GM19328 (cell line): ENCODE measurements around the gene HTR1E.
"Not testable (repeated sequence)": the region's sequence is repeated elsewhere in the genome, so short reads cannot be mapped to it uniquely, and the experiment has no call there.

Experiments used
- ATAC-seq: cut with Tn5 transposase; IDR thresholded peaks from one replicate; pipeline ENCODE4 v1.9.1; 2021; ENCODE audit warnings: mild to moderate bottlenecking, moderate library complexity; ENCODE audit not compliant: unreplicated experiment

Gene HTR1E, protein sequence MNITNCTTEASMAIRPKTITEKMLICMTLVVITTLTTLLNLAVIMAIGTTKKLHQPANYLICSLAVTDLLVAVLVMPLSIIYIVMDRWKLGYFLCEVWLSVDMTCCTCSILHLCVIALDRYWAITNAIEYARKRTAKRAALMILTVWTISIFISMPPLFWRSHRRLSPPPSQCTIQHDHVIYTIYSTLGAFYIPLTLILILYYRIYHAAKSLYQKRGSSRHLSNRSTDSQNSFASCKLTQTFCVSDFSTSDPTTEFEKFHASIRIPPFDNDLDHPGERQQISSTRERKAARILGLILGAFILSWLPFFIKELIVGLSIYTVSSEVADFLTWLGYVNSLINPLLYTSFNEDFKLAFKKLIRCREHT

DNA sequence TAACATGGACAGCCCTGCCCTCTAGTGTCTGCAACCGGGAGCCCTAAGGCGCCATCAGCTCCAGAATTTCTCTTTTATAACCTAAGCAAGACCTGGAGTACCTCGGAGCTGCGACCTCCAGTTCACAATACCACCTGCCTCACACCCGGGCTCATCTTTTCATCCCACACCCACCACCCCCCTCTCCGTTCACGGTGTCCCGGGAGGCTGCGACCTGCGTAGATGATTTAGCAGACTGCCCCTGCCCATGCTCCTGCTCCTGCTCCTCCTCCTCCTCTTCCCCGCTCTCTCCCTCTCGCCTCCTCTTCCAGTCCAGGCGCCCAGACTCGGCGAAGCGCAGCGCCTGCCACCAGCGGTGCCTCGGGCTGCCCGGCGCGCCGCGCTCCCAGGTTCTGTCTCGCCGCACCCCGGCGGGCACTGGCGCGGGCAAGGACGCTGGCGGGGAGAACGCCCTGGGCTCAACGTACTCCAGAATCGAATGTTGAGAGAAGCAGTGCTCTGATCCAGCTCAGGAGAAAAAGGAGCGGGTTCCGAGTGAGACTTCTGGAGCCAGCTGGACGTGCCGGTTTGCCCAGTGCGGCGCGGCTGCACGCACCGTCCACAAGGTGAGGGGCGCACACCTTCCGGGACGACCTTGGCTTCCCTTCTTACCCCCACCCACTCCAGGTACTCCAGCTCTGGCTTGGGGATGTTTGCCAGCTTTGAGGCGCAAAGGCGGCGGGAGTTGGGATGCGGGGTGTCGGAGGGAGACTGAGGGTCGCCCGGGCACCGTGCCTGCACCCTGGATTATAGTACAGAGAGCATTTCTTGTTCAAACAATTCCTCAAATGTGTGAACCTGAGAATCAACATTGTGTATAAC lies at the start of gene HTR1E:
HTR1E (plus strand) TSS at position 310 of the 861 bp plus-strand sequence. CDS start 77,807 bp downstream, outside the sequence.
- no peak for ATAC-seq

DNA sequence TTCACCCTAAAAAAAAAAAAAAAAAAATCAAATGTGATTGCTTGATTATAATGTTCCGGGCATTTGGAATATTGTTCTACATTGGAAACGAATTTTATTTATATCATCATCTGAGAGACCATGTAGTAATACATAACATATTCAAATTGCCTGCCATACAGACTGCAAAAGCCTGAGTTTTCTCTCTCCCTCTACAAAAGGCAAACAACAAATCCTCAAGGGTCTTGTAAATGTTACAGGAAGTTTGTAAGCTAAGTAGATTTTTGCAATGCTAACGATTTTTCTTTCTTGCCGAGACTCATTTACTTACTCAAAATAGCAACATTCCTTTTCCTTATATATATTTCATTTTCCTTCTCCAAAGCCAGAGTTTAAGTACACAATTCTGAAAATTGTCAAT lies 49.0 kb upstream of the HTR1E start:
- no peak for ATAC-seq

DNA sequence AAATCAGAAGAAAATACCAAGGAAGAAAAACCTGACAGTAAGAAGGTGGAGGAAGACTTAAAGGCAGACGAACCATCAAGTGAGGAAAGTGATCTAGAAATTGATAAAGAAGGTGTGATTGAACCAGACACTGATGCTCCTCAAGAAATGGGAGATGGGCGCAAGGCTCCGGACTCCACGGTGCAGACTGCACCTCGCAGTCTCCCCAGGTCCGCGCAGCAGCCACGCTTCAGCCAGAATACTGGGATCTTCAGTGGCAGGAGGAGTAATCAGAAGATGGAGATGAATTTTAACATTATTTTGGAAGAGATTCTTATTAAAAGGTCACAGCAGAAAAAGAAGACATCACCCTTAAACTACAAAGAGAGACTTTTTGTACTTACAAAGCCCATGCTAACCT lies 40.1 kb upstream of the HTR1E start:
- not testable (repeated sequence) for ATAC-seq

DNA sequence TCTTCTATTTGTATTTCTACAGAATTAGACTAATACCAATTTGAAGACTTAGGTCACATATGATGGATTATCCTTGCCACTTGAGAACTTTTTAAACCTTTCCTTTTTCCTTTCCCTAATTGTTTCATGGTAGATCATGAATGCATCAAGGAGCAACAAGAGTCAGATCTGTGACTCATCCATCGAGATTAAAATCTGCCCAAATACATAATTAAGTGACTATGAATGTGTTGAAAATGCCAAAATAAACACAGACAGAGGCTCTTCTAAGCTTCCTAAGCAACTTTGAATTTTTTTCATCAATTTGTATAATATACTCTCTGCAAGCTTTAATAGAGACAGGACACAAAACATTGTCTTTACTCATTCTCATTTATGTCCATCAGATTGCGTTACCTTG lies 23.5 kb upstream of the HTR1E start:
- no peak for ATAC-seq

DNA sequence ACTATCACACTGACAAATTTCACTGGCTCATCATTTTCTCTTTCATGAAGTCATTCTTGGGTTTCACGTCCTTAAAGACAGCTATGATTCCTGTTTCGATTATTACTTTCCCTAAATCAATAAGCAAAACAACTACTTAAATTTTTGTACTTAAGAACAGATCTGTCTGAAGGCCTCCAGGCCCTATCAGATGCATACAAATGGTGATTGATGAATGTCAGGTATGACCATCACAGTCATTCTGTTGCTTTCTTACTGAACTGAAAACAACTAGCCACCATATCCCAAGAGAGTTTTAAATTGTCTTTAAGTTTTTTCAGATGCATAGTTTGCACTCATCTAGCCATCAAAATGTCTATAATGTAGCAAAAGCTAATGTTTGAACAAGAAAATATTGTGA lies 20.9 kb upstream of the HTR1E start:
- ATAC-seq = no peak

DNA sequence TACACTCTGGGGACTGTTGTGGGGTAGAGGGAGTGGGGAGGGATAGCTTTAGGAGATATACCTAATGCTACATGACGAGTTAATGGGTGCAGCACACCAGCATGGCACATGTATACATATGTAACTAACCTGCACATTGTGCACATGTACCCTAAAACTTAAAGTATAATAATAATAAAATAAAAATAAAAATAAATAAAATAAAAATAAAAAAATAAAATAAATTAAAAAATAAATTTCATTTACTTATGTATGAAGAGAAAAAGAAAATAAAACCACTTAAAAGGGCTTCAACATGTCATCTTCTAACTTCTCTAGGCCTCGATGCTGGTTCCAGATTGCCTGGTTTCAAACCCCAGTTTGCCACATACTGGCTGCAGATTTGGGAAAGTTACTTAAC lies 10.2 kb upstream of the HTR1E start:
- ATAC-seq = not testable (repeated sequence)

DNA sequence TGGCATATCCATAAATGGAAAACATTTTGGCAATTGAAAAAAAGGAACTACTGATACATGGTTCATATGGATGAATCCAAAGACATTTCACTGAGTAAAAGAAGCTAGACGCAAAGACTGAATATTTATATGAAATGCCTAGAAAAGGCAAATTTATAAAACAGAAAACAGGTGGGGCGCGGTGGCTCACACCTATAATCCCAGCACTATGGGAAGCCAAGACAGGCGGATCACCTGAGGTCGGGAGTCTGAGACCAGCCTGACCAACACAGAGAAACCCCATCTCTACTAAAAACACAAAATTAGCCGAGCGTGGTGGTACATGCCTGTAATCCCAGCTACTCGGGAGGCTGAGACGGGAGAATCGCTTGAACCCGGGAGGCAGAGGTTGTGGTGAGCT lies 9.5 kb upstream of the HTR1E start:
- not testable (repeated sequence) for ATAC-seq

DNA sequence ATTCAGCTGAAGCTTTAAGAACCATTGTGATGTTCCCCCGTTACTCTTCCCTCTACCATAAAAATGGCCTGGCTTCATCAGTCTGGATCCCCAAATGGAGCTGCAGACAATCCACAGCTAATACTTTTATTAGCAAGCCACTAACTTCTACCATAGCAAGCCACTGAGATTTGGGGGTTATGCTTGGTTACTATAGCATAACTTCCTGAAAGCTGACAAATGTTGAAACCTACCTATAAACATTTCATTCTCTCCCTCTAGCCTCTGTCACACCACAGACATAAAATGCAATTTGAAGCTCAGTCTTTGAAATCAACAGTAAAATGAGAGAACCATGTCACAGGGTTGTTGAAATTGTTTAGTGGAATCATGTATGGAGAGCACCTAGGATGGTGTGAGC lies 3.0 kb upstream of the HTR1E start:
- no peak for ATAC-seq

DNA sequence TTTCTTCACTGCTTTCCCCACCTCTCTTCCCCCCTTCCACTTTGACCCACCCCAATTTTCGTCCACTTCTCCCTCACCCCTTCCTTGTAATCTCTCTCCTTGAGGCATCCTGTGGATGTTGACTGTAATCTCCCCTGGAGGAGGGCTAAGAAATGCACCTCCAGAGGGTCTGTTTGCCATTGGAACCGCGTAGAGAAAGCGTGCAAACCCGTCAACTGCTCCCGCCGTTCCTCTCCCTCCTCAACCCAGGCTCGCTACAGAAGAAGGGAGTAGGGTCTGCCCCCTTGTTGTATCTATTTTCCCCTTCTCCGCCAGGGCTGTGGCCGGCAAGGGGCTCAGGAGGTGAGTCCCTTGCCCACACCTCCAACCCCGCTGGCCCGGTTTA lies 502 bp upstream of the HTR1E start:
- no peak for ATAC-seq

DNA sequence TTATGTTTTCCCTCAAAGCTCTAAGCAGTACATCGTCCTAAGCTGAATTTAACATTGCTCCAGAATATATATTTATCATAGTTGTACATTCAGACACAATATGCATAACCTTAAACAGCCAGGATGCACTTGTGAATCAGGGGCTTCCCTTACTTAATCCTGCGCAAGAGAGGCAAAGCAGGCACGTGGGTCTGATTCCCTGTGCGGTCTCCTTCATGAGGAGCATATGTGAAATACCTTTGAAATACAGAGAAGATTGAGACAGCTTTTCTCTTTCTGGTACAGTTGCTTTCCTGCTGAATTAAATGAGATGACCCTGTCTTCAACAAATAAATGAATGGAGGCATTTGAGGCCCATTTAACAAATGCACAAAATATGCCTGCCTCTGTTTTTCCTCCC lies 1.5 kb downstream of the HTR1E start:
- no peak for ATAC-seq

DNA sequence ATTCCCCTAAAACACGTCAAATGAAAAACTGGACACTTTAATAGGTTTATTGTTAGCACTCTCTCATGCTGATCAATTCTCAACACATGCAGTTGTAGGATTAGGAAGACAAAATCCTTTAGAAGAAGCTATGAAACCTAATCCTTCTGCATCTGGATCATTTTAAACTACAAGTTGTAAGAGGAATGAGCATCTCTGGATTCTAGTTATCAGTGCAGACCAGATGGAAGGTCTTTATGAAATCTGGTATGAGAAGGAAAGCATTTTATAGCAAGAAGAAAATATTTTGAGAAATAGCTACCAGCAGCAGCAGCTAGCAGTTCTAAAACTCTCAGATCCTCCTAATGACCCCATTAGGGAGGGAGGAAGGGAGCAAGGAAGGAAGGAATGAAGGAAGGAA lies 4.1 kb downstream of the HTR1E start:
- ATAC-seq = no peak

DNA sequence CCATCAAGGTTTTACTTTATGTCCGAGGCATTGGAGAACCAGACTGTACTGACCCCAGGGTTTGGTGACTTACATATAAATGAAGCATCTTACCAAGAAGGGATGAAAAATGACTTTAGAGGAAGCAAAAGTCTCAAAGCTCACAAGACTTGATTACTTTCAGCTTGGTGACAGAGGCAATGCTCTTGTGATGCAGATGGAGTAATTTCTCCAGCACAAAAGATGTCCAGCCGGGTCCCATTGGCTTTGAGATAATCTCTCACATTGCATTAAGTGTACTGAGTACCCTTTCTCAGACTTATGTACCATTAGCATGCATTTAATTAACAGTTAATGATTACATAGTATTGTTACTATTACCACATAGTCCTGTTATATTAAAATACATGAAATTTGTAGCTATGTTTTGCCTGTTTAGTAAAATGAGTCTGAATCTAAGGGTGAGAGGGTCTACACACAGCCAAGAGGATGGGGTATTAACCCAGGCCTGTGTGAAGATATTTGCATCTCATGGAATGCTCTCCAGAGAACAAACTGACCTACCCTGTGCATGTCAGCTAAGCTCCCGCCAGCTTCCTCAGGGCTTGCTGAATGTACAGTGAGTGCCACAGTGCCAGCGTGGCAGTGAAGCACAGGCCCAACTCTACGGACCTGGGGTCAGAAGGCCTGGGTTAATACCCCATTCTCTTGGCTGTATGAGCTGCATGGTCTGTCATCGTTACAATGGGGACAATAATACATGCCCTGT lies 5.6 kb downstream of the HTR1E start:
- no peak for ATAC-seq

DNA sequence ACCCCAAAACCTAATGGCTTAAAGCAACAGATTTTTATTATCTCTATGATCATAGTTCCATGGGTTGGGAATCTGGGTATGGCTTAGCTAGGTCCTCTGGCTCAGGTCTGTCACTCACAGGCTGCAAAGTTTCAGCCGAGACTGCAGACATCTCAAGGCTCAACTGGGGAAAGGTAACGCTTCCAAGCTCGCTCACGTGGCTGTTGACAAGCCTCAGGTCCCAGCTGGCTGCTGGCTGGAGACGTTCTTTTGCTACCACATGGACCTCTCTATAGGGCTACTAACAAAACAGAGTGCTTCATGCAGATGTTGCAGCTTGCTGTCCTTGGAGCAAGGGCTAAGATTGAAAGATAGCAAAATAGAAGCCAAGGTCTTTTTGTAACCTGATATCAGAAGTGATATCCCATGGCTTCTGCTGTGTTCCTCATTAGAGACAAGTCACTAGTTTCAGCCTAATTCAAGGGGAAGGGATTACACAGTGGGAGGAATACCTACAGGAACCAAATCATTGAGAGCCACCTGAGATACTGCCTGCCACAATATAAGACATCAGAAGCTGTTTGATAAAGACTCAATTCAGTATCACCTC lies 6.6 kb downstream of the HTR1E start:
- ATAC-seq = no peak

DNA sequence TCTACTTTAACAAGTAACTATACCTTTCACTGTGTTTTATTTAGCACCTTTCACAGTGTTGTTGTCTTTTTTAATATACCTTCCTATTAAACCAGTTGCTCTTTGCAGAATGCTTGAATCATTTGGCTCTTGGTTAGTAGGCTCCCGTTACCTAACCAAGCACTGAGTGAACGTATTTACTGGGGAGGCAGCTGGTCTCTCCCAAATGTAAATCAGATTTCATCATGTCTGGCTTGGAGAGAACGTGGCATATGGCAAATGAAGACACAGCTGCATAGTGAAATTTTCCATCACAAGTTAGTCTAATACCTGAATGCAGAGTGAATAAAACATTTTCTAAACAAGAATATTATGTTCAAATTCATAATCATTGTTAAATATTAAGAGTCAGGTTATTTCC lies 12.4 kb downstream of the HTR1E start:
- no peak for ATAC-seq

DNA sequence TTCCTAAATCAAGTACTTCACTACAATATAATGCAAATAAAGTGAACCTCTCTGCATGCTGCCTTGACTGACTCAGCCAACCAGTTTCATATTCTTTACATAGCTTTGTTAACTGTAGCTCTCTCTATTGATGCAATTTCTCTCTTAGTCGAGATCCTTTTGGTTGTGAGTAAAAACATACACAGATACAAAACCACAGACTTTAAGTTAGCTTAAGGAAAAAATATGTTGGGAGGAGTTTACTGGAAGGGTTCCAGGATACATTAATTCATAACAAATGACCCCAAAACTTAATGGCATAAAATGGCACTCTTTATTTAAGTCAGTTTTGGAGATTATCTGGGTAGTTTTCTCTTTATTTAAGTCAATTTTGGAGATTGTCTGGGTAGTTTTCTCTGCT lies 15.7 kb downstream of the HTR1E start:
- no peak for ATAC-seq

DNA sequence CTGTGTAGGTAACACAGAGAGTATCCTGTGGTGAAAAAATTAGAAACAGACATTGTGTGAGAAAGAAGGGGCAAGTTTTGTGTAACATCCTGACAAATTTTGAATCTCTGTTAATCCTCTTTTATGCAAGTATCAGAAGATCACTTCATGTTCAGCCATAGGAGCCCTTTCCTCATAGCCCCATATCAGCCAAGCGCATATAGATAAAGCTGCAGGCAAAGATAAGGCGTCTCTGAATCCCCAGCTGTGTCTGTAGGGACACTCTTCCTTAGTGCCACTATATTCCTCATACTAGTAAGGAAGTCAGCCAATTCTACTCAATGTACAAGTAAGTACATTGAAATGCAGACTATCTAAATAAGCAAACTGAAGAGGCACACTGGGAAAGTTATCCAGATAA lies 22.3 kb downstream of the HTR1E start:
- ATAC-seq = no peak

DNA sequence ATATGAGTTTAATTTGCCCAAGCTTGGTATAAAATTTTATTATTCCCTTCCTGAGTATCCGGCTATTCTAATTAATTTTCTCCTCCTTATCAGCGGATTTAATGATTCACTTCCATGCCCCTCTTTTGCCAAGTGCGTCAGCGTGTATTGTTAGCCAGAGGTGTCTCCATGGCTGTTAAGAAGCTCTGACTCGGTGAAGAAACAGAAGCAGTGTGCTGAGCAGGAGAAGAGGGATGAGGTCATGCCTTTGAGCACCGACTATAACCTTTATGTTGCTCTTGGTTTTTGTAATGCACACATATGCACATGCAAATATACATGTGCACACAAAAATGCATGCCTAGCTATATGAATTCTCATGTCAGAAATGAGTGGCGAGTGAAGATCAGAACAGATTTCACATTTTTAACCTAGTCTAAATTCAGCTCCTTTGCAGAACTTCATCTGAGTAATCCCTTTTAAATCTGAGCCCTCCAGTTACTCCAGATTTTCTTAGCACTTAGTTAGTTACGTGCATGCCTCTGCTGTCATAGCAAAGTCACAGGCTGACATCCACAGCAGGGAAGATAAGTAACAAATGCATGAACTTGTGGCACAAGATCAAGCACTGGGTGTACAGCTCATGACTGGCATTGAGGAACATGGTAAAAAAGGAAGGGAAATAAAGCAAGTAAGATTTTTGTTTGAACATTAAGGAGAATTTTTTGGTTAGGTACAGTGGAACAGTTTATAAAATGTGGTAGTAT lies 24.3 kb downstream of the HTR1E start:
- no peak for ATAC-seq

DNA sequence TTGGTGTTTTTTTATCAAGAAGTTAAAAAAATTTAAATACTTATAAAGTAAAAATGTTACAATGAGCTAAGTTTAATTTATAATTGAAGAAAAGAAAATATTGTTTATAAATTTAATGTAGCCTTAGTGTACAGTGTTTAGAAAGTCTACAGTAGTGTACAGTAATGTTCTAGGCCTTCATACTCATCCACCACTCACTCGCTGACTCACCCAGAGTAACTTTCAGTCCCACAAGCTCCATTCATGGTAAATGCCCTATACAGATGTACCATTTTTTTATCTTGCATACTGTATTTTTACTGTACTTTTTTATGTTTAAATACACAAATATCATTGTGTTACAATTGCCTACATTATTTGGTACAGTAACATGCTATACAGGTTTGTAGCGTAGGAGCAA lies 26.0 kb downstream of the HTR1E start:
- ATAC-seq = no peak

DNA sequence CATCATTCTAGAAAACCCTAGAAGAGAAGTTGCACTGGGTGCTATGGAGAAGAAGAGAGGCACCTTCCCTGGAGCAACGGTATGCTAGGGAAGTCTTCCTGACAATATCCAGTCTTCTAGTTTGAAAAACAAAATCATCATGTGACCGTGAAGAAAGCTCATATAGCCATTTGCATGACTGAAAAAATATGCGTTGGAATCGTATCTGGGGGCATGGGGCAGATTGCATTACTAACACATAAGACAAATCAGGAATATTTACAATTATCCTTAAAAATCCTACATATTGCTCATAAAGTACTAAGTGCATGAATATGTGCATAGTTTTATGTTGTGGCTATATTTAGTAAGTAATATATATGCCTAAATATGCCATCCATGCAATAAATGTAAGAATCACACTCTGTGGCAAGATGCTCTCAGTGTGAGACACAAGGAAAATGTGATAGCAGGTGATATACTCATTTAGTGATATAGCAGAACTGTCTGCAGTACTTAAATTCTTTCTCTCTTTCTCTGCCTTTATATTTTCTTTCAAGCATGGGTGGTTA lies 26.8 kb downstream of the HTR1E start:
- no peak for ATAC-seq

DNA sequence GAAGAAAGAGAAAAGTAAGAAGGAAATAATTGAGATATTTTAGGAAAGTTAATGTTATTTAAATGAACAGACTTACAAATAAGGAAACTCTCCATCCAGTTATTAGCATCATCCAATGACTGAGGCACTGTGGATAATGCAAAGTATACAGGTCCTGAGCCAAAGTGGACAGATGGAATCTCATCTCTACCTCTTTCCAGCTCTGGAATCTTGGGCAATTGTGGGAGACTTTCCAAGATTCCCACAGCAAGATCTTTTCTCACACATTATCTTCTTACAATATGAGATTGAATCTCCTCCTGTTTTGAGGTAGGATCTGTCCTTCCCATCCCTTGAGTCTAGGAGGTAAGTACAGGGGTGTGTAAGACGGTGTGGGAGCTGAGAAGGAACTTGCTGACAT lies 28.9 kb downstream of the HTR1E start:
- ATAC-seq = no peak
